ENCODE results near the gene USP11. TPM values are rescaled to one million over a fixed set of nuclear protein-coding genes. Genes with fewer than 3 reads are reported as not detected.

USP11 gene
- polyA plus RNA-seq (2013, experiment 1 of 2; ENCODE audit: insufficient read length) = 62.2 TPM
- polyA plus RNA-seq (2013, experiment 2 of 2; ENCODE audit: insufficient read length) = 42.6 TPM

DNA sequence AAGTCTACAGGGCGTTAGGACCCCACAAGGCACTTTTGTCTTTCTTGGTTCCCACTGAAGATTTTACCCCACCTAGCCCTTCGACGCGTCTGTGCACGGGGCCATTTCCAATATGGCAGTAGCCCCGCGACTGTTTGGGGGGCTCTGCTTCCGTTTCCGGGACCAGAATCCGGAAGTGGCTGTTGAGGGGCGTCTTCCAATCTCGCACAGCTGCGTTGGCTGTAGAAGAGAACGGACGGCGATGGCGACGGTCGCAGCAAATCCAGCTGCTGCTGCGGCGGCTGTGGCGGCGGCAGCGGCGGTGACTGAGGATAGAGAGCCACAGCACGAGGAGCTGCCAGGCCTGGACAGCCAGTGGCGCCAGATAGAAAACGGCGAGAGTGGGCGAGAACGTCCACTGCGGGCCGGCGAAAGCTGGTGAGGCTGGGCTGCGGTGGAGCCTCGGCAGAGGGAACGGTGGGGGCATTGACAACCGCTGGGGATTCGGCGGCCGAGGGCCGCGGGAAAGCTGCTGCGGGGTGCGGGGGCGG lies at the start of gene USP11:
USP11 (plus strand) TSS at position 207 of the 530 bp plus-strand sequence; CDS start at position 242, 35 bp downstream.
- DNase-seq = peak; percentile 48

DNA sequence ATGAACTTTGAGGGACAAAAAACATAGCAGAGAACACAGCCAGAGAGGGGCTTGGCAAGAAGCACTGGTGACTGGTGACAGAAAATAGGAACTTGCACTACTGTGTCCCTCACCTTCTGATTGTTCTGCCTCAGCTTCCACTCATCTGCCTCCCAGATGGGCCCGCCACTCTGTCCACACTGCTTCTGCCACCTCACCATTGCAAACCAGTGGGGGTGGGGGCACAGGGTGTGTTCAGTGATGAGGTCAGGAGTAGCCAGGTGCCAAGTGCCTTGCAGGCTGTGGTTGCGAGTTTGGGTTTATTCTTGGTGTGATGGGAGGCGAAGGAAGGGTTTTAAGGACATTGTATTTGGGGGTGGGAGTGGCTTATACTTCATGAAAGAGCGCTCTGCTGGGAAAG lies 48.3 kb upstream of the USP11 start:
- DNase-seq = no peak

DNA sequence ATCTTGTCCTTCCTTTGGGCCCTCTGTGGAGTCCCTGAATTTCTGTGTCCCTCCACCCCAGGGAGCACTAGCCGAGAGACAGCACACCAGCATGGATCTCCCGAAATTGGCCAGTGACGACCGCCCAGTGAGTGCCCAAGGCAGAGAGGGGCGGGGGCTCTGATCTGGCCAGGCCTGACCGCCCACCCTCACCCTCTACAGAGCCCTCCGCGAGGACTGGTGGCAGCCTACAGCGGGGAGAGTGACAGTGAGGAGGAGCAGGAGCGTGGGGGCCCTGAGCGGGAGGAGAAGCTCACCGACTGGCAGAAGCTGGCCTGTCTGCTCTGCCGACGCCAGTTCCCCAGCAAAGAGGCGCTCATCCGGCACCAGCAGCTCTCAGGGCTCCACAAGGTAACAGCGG lies 47.6 kb upstream of the USP11 start:
- no peak for DNase-seq

DNA sequence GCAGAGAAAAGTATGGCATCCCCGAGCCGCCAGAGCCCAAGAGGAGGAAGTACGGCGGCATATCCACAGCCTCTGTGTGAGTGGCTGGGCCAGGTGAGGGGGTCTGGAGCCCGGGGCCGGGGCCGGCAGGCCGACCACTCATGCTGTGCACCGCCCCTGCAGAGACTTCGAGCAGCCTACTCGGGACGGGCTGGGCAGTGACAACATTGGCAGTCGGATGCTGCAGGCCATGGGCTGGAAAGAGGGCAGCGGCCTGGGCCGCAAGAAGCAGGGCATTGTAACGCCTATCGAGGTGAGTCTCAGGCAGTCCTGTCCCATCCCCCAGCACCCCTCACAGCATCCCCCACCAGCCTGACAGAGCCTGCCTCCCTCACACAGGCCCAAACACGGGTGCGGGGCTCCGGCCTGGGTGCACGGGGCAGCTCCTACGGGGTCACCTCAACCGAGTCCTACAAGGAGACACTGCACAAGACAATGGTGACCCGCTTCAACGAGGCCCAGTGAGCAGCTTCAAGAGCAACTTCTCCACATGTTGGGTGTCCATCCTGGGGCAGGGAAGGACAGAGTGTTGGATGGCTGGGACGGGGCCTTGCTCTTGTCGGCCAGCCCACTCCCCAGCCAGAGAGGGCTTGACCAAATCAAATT lies 46.6 kb upstream of the USP11 start:
- no peak for DNase-seq

DNA sequence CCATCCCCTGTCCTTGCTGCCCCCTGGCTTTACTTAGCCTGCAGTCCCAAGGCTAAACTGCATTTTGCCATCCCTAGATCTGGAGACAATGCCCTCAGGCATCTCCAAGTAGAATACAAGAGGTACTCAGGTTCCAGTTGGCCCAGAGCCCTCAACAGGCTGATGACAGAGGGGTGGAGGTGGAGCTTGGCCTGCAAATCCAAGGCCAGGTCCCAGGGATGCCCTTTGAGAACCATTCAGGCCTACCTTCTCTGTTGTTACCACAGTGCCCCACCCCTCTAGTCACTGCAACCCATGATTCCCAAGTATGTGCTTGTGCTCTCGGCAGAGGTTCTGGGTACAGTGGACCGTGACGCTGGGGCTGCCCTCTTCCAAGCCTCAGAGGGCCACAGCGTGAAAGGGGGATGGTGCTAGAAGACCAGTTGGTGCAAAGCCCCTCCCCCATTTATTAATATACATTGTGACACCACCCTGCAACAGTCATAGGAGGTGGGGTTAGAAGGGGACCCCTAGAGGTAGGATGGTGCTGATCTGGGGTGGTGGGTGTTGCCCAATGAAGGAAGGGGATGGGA lies 45.6 kb upstream of the USP11 start:
- no peak for DNase-seq

DNA sequence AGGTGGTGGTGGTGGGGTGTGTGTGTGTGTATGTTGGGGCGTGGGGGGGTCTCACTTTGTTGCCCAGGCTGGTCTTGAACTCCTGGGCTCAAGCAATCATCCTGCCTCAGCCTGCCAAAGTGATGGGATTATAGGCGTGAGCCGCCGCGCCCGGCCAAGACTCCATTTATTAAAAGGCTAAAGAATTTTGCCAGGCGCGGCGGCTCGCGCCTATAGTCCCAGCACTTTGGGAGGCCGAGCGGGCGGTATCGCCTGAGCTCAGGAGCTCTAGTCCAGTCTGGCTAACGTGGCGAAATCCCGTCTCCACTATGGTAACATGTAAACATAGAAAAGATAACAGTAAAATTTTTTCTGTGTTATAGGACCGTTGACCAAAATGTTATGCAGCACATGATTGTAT lies 42.9 kb upstream of the USP11 start:
- DNase-seq = no peak

DNA sequence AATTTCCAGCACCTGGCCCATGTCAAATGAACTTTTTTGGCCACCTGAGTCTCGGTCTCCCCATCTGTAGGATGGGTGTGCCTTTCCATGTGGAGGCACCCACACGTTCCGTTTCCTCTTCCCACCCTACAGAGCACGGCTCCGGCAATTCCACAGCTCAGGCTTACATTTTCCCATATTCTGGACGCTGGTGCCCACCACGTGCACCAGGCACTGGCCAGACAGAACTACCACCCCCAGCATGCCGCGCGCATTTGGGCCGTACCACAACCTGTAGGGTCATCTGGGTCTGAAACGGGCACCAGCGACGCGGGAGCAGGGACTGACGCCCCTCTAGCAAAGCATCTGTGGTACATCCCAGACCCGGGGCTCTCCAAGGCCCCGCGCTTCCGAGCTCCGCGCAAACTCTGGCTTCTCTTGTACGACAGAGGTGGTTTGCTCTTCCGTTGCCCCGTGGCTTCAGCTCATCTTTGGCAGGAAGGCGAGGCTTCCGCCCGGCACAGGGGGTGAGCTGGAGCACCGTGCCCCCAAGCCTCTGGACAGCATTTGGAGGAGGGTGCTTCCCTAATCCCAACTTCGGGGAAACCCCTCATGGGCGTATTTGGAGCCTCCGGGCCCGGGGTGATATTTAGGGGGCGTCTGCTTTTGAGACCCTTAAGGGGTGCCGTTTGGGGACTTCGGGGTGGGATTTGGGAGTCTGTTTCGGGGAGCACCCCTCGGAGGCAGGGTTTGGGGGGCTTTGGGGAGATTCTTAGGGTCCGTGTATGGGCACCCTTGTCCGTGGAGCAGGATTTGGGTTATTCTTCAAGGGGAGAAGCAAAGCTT lies 42.2 kb upstream of the USP11 start:
- peak; percentile 93 for DNase-seq

DNA sequence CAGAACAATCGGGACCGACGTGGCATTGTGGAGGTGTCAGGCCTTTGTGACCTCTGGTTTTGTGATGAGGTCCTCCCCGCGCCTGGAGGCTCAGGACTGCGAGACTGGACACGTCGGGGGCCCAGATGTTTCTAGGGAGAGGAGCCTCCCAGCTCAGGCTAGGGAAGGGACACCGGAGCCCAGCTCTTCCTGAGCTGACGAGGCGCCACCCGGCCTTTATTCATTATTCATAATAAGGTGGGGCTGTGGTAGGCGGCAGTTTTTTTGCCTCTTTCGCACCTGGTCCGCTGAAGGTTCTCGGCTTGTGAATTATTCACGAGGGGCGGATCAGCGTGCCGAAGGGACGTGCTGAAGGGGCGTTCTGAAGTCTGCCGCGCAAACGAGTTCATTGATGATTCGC lies 41.5 kb upstream of the USP11 start:
- DNase-seq = no peak

DNA sequence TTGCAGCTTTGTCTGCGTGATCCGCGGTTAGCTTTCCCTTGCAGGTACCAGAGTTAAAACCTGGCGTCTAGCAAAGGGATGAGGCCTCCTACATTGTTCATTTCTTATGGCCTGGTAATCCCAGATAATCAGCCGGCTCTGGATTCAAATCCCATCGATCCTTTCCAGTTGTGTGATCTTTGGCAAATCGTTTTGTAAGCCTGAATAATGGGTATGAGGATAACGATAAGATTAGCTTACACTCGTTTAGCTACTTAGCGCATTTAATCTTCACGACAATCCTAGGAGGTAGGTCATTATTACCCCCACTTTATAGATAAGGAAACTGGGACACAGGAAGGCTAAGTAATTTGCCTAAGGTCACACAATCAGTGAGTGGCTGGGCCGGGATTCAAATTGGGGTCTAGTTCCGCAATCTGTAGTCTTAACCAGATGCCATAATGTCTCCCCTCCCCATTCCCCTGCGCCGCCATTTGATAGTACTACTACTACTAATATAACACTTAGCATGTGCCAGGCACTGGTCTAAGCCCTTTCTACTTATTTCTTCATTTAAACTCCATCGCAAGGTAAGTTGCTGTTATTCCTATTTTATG lies 40.9 kb upstream of the USP11 start:
- DNase-seq = no peak

DNA sequence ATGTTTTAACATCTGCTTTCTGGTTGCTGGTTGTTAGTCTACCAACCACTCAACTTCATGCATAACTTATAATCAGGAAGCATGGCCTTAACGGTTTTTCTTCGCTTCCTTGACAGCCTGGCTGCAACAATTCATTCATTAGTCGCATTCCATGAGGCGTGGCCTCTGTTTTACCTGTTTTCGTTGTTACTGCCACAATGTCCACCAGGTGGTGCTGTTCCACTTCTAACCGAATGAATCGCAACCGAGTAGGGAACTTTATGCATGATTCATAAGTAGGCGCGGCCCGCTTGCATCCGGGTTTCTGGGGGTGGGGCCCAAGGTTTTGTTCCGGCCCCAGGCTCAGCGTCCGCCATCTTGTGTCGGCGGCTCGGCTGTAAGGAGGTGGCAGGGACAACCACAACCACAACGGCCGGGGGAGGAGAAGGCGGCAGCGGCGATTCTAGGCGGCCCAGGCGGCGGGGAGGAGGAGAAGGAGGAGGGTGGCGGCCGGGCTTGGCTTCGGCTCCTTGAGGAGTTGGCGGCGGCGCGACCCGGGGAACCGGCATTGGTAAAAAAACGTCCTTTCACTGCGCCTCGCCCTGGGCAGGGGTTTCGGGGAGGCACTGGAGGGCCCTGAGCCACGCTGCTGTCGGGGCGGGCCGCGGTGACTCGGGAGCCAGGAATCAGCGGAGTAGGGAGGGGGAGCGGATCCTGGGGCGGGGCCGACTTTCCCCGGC lies 39.2 kb upstream of the USP11 start, which contains the start of gene UBA1:
UBA1 (plus strand) TSS at position 355 of the 719 bp plus-strand sequence. CDS start 4,974 bp downstream, outside the sequence.
- DNase-seq = peak; percentile 91

DNA sequence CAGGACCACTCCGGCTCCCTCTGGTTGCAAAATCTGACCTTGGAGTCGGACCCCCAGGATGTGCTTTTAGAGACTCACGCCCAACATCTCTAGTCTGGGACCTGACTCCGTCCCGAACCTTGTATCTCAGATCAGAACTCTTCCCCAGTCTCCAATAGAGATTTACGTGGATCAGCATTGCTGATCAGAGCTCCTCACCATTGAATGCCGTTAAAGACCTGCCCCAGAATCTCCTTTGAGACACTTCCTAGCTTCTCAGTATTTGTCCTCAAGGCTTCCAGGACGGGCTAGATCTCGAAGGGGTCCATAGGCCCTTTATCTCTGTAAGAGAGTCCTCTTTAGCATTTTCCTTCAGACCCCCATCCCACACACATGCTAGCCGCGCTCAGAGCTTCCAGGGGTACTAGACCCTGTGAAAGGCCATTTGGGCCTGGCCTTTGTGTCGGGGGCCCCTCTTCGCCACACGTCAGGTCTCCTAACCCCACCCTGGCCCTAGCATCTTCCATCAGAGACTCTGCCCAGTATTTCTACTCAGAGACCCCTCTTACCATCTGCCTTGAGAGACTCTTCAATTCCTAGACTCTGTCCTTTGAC lies 38.5 kb upstream of the USP11 start:
- no peak for DNase-seq

DNA sequence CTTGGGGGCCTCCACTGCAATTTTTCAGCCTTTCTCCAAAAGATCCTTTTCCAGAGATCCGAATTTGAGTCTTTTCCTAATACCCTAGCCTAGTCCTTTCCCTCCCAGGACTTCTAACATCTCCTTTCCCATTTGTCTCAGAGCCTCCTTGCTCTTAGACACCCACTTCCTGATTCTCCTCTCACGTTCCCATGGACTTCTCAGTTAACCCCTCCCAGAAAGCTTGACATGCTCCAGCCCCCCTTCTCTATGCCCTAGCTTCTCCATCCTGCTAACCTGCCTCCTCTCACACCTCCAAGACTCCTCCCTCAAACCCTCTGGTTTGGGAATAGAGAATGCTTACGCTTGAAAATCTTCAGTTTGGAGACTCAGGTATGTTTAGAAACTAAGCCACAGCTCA lies 36.7 kb upstream of the USP11 start:
- DNase-seq = no peak

DNA sequence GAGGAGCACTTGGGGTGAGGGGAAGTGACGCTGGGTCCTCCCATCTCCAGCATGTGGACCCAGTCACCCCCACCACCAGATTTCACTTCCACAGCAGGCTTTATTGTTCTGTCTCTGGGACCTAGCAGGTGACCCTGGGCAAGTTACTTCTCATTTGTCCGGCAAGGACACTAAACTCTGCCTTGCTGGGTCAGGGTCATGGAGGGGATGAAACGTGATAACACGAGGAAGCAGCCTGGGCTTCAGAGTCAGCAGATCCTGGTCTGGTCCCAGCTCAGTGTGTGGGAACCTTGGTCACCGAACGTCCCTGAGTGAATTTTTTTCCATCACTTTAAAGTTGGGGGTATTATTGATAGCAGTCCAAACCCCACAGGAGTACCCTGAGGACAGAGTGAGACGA lies 35.3 kb upstream of the USP11 start:
- no peak for DNase-seq

DNA sequence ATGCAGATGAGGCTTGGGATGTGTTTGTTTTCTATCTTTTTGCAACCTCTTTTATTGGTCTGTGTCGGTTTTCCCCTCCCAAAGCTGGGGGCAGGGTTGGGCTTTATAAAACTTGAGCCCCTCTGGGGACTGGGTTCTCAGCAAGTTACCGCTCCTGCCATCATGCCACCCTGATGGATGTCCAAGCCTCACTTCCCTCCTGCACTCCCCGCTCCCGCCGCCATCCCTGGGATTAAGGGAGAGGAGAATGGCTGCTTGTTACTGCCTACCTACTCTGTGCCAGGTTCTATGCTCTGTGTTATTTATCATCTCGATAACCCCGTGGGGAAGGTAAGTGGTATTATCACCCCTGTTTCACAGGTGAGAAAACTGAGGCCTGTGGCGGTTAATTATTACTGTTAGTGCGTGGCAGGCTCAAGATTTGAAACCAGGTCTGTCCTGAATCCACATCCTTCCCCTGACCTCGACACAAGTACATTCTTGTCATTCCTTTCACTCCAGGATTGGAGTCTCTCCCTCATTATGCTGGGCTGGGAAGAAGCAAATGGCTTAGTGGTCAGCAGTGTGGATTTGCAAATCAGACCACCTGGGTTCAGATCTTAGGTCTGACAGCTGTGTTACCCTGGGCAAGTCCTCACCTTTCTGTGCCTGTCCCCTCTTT lies 34.7 kb upstream of the USP11 start:
- peak; percentile 29 for DNase-seq

DNA sequence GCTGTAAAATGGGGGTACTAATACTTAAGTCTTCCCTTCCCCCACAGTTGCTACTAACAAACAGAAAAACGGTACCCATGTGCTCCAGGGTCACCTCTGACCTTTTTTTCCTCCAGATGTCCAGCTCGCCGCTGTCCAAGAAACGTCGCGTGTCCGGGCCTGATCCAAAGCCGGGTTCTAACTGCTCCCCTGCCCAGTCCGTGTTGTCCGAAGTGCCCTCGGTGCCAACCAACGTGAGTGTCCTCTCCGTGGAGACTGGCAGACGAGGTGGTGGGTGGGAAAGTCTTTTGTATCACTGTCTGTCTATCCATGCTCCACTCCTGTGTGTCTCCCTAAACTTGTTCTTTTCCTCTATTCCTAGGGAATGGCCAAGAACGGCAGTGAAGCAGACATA lies 34.1 kb upstream of the USP11 start:
- no peak for DNase-seq

DNA sequence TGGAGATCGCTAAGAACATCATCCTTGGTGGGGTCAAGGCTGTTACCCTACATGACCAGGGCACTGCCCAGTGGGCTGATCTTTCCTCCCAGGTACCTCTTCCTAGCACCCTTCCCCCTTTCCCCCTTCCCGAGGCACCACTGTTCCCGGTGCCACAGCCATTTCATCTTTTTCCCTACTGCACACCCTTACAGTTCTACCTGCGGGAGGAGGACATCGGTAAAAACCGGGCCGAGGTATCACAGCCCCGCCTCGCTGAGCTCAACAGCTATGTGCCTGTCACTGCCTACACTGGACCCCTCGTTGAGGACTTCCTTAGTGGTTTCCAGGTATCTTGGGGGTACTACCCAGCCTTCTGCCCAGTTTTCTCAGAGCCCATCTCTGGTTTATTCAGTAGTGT lies 33.5 kb upstream of the USP11 start:
- DNase-seq = no peak

DNA sequence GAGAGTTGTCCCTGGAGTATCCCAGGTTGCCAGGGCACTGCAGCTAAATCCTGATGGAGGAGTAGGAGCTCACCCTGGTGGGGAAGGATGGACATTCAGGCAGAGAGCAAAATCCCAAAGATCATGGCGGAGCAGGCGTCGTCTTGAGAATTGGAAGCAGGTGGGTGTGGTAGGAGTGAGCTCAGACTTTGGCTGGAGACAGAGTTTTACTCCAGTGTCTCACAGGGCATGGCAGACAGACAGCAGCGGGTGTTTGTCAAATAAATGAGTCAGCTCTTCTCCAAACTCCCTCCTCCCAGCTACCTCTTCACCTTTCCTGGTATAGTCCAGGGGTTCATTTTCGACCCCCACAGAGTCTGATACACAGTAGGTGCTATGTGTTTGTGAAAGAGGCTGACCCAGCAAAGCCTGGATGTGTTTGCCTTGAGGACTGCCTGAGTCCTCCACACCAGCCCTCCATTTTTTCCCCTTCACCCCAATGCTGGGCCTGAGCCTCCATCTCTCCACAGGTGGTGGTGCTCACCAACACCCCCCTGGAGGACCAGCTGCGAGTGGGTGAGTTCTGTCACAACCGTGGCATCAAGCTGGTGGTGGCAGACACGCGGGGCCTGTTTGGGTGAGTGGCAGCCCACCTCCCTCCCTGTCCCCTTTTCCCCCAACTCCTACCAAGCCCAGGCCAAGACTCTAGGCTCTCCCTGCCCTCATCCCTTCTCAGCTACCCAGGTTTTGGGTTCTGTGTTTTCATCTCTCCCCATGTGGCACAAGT lies 32.2 kb upstream of the USP11 start:
- DNase-seq = peak; percentile 57

DNA sequence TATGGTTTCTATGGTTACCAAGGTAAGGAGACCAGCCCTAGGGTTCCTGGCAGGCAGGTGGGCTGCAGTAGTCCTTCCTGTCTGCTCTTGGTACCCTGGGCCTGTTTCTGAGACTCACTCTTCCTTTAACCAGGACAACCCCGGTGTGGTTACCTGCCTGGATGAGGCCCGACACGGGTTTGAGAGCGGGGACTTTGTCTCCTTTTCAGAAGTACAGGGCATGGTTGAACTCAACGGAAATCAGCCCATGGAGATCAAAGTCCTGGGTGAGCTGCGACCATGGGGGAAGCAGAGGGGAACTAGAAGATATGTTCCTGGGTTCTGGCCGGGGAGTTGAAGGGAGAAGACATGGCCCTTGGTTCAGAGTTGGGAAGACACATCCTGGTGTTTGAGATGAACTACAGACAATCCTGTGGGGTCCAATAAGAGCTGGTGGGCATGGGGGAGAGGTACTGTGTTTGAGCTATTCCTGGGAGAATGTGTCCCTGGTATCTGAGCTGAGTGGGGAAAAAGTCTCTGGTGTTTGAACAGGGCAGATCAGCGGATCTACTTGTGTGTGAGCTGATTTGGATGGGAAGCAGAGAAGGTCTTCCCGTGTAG lies 31.4 kb upstream of the USP11 start:
- DNase-seq = no peak

DNA sequence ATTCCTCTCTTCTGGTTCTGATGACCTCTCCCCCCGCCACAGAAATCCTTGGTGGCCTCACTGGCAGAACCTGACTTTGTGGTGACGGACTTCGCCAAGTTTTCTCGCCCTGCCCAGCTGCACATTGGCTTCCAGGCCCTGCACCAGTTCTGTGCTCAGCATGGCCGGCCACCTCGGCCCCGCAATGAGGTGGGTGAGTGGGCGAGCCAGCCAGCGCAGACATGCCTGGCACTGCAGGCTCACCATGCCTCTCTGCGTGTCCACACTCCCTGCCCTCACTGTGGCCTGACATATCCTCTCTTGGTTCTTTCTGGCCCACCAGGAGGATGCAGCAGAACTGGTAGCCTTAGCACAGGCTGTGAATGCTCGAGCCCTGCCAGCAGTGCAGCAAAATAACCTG lies 30.5 kb upstream of the USP11 start:
- DNase-seq = no peak

DNA sequence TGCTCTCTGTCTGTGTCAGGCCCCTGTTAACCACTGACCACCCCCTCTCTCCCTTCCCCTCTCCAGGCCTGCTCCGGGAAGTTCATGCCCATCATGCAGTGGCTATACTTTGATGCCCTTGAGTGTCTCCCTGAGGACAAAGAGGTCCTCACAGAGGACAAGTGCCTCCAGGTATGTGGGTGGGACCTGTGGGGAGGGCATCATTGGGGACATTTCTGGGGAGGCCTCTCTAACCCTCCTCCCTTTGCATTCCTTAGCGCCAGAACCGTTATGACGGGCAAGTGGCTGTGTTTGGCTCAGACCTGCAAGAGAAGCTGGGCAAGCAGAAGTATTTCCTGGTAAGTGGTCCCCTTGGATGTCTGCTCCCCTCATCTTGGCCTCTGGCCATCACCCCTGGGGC lies 29.9 kb upstream of the USP11 start:
- no peak for DNase-seq

Measured in fibroblast of skin of back (primary cell).